Uterus (tissue), 4 donors: ENCODE data around the gene VWF. TPM values are rescaled to one million over a fixed set of nuclear protein-coding genes. Genes with fewer than 3 reads are reported as not detected.

Source experiments
- DNase-seq, 2 donors: peaks; one replicate each; pipeline ENCODE4 v3.0.0-alpha.2; 2019 to 2020
- H3K27ac ChIP-seq, 2 donors: fragments of 200-600 bp; sonication (generic); 1 replicate in 1 of 2; 2 replicates in 1 of 2; pipeline ENCODE4 v1.5.1; 2016 to 2018
- H3K27me3 ChIP-seq, 2 donors: fragments of 200-600 bp; sonication (generic); one replicate each; pipeline ENCODE4 v1.5.1; 2018 to 2019; ENCODE audit warnings: control low read depth in 1 of 2
- H3K36me3 ChIP-seq, 2 donors: fragments of 200-600 bp; sonication (generic); one replicate each; pipeline ENCODE4 v1.5.1; 2019; ENCODE audit warnings: control low read depth in 1 of 2
- H3K4me1 ChIP-seq, 2 donors: fragments of 200-600 bp; sonication (generic); one replicate each; pipeline ENCODE4 v1.5.1; 2018 to 2019; ENCODE audit warnings: control low read depth in 1 of 2
- H3K4me3 ChIP-seq, 2 donors: fragments of 200-600 bp; sonication (generic); 1 replicate in 1 of 2; 2 replicates in 1 of 2; pipeline ENCODE4 v1.5.1; 2018 to 2019; ENCODE audit warnings: mild to moderate bottlenecking in 1 of 2
- H3K9me3 ChIP-seq, 2 donors: fragments of 200-600 bp; sonication (generic); one replicate each; pipeline ENCODE4 v1.5.1; 2019; ENCODE audit warnings: control low read depth in 1 of 2
- POLR2A ChIP-seq, 2 donors: fragments of 450-650 bp; IDR thresholded peaks; one replicate each; pipeline ENCODE4 v1.6.1; 2016; ENCODE audit warnings: antibody characterized with exemption in 2 of 2, mild to moderate bottlenecking in 1 of 2, moderate library complexity in 1 of 2
- intact Hi-C: fragments of 100-400 bp; cut with DNase I; formaldehyde crosslinking; loops from one replicate; pipeline ENCODE4 v1.15.1; 2023; ENCODE audit warnings: low total_unique reads
- total RNA-seq, 4 donors: library from RNA; depleted of rRNA in 3 of 4; stranded (reverse); fragments of >200 nt in 3 of 4; gene quantifications; one replicate each; pipeline versions ENCODE4 v1.1.0 to v1.2.4, GENCODE V29; 2014 to 2023
- TF ChIP-seq, protein P1 (sequence below), 4 experiments: fragments of 200-600 bp in 2 of 4; fragments of 450-650 bp in 2 of 4; sonication (generic) in 2 of 4; IDR thresholded peaks; one replicate each; pipeline ENCODE4 v1.5.1; 2016 to 2019; ENCODE audit warnings: antibody characterized with exemption in 4 of 4, mild to moderate bottlenecking in 2 of 4, moderate library complexity in 1 of 4
- donor health status: DM: yes; HTN: yes; CAD: no.

Gene VWF
- total RNA-seq, 4 donors from 2014 or later = 122 to 949 (median 380) TPM

DNA sequence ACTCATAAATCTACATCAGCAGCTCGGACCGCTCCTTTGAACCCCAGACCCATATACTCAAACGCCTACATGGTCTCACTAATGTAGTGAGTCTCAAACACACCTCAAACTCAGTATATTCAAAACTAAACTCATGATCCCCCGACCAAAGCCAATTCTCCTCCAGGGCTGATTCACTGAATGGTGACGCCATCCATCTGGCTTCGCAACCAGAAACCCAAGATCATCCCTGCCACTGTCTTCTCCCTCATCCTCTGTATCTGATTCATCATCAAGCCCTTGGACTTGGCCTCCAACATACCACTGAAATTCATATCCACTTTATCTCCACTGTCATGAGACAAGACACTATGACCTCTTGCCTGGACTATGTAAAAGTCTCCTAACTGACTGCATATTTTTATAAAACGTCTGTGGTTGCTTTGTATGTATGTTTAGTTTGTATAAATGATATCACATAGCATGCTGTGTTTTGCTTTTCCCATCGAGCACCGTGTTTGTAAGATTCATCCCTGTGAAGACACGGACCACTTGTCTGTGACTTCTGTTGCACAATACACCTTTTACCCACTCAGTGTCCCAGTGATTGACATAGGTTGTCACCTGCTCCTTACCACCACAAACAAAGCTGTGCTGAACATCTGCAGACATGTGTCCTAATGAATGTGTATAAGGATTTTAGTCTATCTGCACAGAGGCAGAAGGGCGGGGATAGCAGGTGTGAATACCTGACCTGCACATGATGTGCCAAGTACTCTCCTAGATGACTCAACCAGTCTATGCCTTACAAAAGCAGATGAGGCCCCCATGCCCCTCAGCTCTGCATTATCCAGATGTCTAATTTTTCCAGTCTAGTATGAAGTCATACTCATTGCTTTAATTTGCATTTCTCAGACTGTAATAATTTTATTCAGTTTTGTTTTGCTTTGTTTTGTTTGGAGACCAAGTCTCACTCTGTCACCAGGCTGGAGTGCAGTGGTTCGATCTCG is 76.9 kb downstream of the VWF start:
- H3K9me3 ChIP-seq = no peaks in the 10 kb centered on the region
- no peak overlapping the region for H3K27ac ChIP-seq
- H3K4me3 ChIP-seq = no peak overlapping the region
- no peaks in the 10 kb centered on the region for H3K4me1 ChIP-seq
- intact Hi-C loops = no loop called here
- TF ChIP-seq, protein P1, sequence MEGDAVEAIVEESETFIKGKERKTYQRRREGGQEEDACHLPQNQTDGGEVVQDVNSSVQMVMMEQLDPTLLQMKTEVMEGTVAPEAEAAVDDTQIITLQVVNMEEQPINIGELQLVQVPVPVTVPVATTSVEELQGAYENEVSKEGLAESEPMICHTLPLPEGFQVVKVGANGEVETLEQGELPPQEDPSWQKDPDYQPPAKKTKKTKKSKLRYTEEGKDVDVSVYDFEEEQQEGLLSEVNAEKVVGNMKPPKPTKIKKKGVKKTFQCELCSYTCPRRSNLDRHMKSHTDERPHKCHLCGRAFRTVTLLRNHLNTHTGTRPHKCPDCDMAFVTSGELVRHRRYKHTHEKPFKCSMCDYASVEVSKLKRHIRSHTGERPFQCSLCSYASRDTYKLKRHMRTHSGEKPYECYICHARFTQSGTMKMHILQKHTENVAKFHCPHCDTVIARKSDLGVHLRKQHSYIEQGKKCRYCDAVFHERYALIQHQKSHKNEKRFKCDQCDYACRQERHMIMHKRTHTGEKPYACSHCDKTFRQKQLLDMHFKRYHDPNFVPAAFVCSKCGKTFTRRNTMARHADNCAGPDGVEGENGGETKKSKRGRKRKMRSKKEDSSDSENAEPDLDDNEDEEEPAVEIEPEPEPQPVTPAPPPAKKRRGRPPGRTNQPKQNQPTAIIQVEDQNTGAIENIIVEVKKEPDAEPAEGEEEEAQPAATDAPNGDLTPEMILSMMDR (IDR thresholded peaks at IDR 0.05) = no peak
- TF ChIP-seq POLR2A (IDR thresholded peaks at IDR 0.05) = no peak
- no peaks in the 10 kb centered on the region for H3K36me3 ChIP-seq
- no peaks in the 10 kb centered on the region for H3K27me3 ChIP-seq
- DNase-seq = no peak

GRCh38 chr12:6046511-6047180 is 77.8 kb downstream of the VWF start:
- Histone ChIP-seq H3K27me3 (no peaks in the 10 kb centered on the region), H3K9me3 (no peaks in the 10 kb centered on the region), H3K36me3 (no peaks in the 10 kb centered on the region), H3K27ac (no peak overlapping the region), H3K4me3 (no peak overlapping the region), H3K4me1 (no peaks in the 10 kb centered on the region)
- intact Hi-C loops = no loop called here
- no peak for TF ChIP-seq POLR2A (IDR thresholded peaks at IDR 0.05)
- TF ChIP-seq, protein P1 (IDR thresholded peaks at IDR 0.05) = no peak
- DNase-seq = no peak

GRCh38 chr12:6045438-6045837 is 79.0 kb downstream of the VWF start:
- no peaks in the 10 kb centered on the region for H3K4me1 ChIP-seq
- no peak overlapping the region for H3K27ac ChIP-seq
- DNase-seq = no peak
- intact Hi-C loops = no loop called here
- TF ChIP-seq POLR2A (IDR thresholded peaks at IDR 0.05) = no peak
- TF ChIP-seq, protein P1 (IDR thresholded peaks at IDR 0.05) = no peak
- H3K9me3 ChIP-seq = no peaks in the 10 kb centered on the region
- H3K4me3 ChIP-seq = no peak overlapping the region
- H3K27me3 ChIP-seq = no peaks in the 10 kb centered on the region
- H3K36me3 ChIP-seq = no peaks in the 10 kb centered on the region

- intact Hi-C loops = no loop called here
- no peak overlapping the region for H3K4me3 ChIP-seq
- H3K27me3 ChIP-seq = no peaks in the 10 kb centered on the region
- DNase-seq = no peak
- H3K9me3 ChIP-seq = no peaks in the 10 kb centered on the region
- no peak overlapping the region for H3K27ac ChIP-seq
- H3K36me3 ChIP-seq = no peaks in the 10 kb centered on the region
- H3K4me1 ChIP-seq = no peaks in the 10 kb centered on the region
- TF ChIP-seq, protein P1 (IDR thresholded peaks at IDR 0.05) = no peak
Measured at GRCh38 chr12:6044082-6044481, 80.4 kb downstream of the VWF start.

DNA sequence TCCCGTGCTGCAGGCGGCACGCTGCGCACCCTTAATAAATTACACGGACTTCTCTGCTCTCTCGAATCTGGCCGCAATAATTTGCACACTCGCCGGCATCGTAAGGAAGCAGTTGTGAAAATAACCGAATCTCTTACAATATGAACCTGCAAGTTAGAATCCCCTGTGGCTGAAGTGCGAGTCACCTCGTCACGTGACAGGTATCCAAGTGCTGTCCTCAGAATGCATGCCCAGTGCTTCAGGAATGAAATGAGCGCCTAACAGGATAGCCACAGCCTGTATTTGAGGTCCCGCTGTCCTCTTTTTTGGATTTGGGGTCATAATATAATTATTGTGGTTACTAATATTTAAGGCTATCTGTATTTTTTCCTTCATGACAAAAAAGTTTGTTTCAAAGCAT is 82.0 kb downstream of the VWF start:
- H3K4me3 ChIP-seq = no peak overlapping the region
- H3K27me3 ChIP-seq = no peaks in the 10 kb centered on the region
- H3K27ac ChIP-seq = no peak overlapping the region
- no peak for DNase-seq
- no peaks in the 10 kb centered on the region for H3K4me1 ChIP-seq
- H3K9me3 ChIP-seq = no peaks in the 10 kb centered on the region
- no peaks in the 10 kb centered on the region for H3K36me3 ChIP-seq
- TF ChIP-seq, protein P1 (IDR thresholded peaks at IDR 0.05) = no peak
- no peak for TF ChIP-seq POLR2A (IDR thresholded peaks at IDR 0.05)
- intact Hi-C loops = no loop called here
